ENCODE measurements around the gene CEP250.
A peak's percentile ranks its signal among the peaks of the same experiment; 100 is the strongest.
"Not testable (repeated sequence)": the region's sequence is repeated elsewhere in the genome, so short reads cannot be mapped to it uniquely, and the experiment has no call there.

Gene CEP250

GRCh38 chr20:35457539-35457938 lies 2.1 kb downstream of the CEP250 start:
- not testable (repeated sequence) for DNase-seq

GRCh38 chr20:35458388-35458787 lies 3.0 kb downstream of the CEP250 start:
- no peak for DNase-seq

GRCh38 chr20:35461620-35462019 lies 6.2 kb downstream of the CEP250 start:
- no peak for DNase-seq

GRCh38 chr20:35462351-35462750 lies 7.0 kb downstream of the CEP250 start:
- DNase-seq: peak; percentile 82 to 85

- peak; percentile 57 to 60 for DNase-seq
Observed at GRCh38 chr20:35463455-35464300, 8.3 kb downstream of the CEP250 start.

- DNase-seq: no peak
Observed at GRCh38 chr20:35465976-35466375, 10.6 kb downstream of the CEP250 start.

- no peak for DNase-seq
Observed at GRCh38 chr20:35466856-35467255, 11.5 kb downstream of the CEP250 start.

GRCh38 chr20:35467339-35468224 lies 12.2 kb downstream of the CEP250 start:
- DNase-seq: no peak

GRCh38 chr20:35468671-35469334 lies 13.4 kb downstream of the CEP250 start:
- DNase-seq: no peak

- no peak for DNase-seq
Observed at GRCh38 chr20:35472209-35472608, 16.8 kb downstream of the CEP250 start.

- no peak for DNase-seq
Observed at GRCh38 chr20:35473684-35474083, 18.3 kb downstream of the CEP250 start.

GRCh38 chr20:35474303-35474871 lies 19.0 kb downstream of the CEP250 start:
- no peak for DNase-seq

GRCh38 chr20:35476288-35476687 lies 20.9 kb downstream of the CEP250 start:
- no peak for DNase-seq

- DNase-seq: no peak
Observed at GRCh38 chr20:35478804-35479472, 23.5 kb downstream of the CEP250 start.

GRCh38 chr20:35479798-35480197 lies 24.4 kb downstream of the CEP250 start:
- no peak for DNase-seq

GRCh38 chr20:35487479-35487878 lies 32.1 kb downstream of the CEP250 start:
- DNase-seq: no peak

- DNase-seq: no peak
Observed at GRCh38 chr20:35489717-35490116, 34.3 kb downstream of the CEP250 start.

- no peak for DNase-seq
Observed at GRCh38 chr20:35490736-35491181, 35.4 kb downstream of the CEP250 start.

- no peak for DNase-seq
Observed at GRCh38 chr20:35491823-35492222, 36.4 kb downstream of the CEP250 start.

- DNase-seq: no peak
Observed at GRCh38 chr20:35492352-35492751, 37.0 kb downstream of the CEP250 start.

- DNase-seq: no peak
Observed at GRCh38 chr20:35496481-35496880, 41.1 kb downstream of the CEP250 start.

- DNase-seq: no peak
Observed at GRCh38 chr20:35497320-35497719, 41.9 kb downstream of the CEP250 start.
